Raji (cell line): ENCODE results near the gene RIPK4.

Source experiments
- POLR2A ChIP-seq: IDR thresholded peaks from 2 replicates; pipeline ENCODE4 v1.6.1; 2011; ENCODE audit warnings: low read depth, low read length, control low read depth; ENCODE audit not compliant: insufficient read depth

Gene RIPK4

DNA sequence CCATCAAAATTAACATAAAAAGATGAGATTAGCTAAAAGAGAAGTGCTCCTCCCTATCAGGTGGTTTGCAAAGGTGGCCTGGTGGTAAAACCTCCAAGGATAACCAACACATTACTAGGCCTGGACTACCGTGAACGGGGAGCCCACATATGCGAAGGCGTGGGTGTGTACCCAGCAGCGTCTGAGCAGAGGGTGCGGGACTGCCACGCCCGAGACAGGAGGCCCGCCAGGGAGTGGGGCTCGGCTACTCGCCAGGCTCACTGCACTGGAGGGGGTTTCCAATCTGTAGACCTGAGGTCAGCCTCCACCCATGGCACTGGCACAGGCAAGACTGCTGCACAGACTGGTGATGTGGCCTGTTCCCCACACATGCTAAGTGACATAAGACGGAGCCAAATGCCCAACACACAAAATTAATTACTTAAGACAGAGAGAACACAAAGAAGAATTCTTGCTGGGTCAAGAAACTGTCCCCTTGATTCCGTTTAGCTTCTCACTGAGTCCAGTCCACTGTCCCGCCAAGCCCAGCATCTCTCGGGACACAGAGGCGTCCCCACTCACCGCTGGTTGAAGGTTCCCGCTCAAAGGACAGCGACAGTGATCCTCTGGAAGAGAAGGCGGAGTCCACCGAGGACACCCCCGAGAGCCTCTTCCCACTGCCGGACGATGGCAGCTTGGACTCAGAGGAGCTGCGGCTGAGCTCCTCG, 23.4 kb downstream of the RIPK4 start:
- TF ChIP-seq POLR2A: no peak

DNA sequence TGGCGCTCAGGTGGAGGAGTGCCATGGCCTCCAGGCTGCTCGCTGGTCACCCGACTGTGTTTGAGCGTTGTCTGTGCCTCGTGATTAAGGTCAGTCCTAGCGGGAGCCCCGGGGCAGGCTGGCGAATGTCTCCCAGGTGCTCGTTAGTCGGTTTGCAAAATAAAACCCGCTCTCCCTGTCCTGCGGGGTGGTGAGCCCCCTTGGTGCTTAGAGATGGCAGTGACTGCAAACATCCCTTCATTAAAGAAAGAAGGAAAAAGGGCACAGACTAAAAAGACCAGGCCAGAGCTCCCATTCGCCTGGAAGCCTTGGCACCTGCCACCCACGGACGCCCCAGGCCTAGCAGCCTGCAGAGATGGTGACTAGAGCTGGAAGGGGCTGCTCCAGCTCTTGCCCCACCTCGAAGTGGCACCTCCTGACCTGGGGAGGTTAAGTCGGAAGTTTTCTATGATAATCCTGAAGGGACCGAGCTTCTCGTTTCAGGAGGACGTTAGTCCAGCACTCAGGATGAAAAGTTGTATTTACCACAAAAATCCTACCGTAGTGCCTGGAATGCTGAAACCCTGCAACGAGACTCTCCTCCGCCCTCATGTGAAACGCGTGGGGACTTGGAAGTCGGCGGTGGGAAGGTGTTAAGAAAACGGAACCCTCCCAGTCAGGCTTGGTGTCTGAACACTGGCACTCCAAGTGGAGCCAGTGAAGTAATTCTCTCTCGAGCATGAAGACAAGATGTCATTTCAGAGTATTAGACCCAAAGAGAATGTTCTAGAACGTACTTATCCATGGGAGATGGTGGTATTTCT, 24.6 kb downstream of the RIPK4 start:
- no peak for TF ChIP-seq POLR2A

DNA sequence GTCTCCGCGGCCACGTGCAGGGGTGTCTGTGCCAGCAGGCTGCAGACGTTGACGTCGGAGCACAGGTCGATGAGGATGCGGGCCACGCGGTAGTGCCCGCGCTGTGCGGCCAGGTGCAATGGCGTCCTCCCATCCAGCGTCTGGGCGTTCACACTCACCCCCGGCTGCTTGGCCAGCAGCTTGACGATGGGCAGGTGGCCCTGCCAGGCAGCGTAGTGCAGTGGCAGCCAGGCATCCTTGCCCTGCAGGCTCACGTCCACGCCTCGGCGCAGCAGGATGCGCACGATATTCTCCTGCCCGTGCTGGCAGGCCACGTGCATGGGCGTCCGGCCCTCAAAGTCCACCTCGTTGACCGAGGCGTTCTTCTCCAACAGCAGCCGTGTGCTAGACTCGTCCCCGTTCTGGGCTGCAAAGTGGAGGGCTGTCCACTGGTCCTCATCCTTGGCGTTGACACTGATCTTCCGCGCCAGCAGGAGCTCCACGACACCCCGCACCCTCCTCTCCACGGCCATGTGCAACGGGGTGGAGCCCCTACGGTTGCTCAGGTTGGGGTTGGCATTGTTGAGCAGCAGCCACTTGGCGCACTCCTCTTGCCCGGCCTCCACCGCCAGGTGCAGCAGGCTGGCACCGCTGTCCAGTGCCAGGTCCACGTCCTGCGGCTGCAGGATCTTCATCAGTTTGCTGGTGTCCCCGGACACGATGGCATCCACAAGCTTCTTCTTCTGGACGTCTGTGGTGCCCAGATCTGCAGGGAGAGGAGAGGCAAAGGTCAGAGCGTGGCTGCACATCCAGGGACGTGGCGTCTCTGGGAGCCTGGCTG, 25.4 kb downstream of the RIPK4 start:
- no peak for TF ChIP-seq POLR2A

DNA sequence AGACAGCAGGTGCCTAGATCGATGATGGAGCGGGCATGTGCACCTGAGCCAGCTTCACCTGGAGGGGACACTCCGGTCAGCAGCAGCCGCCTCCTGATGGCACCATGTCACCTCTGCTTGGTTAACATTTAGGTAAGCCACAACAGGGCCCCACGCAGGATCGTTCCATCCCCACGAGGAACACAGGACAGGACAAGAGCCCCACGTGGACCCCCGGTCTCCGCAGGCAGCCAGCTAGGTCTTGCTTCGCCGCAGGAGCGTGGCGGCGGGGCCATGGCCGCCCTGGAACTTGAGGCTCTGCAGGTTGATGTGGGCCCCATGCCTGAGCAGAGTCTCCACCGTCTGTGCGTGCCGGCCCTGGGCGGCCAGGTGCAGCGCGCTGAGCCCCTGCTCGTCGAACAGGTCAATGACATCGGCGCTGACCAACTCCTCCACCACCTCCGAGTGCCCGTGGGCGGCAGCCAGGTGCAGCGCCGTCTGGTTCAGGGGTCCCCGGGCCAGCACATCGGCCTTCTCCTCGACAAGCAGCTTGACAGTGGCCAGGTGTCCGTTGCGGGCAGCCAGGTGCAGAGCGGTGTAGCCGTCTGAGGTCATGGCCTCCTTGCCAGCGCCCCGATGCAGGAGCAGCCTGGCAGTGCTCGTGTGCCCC, 26.1 kb downstream of the RIPK4 start:
- no peak for TF ChIP-seq POLR2A

DNA sequence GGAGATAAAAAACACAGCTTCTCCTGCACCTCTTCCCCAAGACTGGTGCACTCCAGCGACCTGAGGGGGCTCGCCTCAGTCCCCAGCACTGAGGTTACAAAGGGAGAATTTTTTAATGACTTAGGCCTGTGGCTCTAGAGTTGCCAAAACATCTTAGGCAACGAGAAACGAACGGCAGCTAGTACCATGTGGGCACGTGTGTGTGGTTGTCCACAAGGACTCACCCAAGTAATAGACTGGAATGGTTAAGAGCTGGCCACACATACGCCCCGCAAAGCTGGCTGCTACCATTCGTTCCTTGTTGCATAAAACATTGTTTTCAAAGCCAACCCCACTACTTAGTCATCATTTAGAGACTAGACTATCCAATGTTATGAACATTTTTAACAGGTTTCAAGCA, 26.9 kb downstream of the RIPK4 start:
- TF ChIP-seq POLR2A: no peak

DNA sequence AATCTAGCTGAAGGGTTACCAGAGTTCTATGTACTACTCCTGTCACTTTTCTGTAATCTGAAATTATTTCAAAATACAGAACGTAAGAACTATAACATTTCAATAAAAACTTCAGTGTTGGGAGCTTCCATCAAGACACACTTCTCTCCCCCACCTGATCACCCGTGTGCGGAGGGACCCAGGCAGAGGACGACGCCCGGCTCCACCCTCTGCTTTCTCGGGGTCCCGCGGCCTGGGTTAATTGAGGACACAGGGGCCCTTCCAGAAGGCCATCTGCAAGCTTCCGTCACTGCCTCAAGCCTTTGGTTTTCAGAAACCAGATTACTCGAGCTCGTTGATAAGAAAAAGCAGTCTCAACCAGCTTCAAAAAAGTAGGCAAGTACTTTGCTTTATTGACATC, 27.8 kb downstream of the RIPK4 start:
- TF ChIP-seq POLR2A: no peak

DNA sequence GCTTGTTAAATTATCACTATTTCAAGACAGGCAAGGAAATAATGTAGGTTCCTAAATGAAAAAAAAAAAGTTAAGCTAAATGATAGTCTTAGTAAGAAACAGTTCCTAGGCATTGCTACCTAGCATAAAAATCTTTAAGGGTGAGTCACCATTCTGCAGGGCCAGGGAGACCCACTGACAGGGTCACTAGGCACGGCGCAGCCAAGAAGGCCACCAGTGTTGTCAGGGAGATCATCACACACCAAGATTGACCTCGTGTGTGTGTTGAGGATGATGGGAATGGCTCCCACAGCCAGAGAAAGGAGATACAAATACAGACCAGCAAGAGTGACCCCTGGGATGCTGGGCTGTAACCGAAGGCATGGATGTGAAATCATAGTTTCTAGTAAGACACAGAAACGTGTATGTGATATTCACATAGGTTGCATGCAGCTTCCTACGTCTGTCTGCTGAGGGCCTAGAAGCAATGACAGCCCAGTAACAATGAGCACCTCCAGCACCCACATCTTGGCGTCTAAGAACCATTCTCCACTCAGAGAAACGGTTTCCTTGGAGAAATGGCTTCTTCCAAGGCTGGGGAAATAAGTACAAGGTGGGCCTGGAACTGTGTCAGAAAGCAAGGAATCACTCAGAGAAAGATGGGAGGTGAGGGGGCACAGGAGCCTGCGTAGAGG, 29.1 kb downstream of the RIPK4 start:
- no peak for TF ChIP-seq POLR2A

DNA sequence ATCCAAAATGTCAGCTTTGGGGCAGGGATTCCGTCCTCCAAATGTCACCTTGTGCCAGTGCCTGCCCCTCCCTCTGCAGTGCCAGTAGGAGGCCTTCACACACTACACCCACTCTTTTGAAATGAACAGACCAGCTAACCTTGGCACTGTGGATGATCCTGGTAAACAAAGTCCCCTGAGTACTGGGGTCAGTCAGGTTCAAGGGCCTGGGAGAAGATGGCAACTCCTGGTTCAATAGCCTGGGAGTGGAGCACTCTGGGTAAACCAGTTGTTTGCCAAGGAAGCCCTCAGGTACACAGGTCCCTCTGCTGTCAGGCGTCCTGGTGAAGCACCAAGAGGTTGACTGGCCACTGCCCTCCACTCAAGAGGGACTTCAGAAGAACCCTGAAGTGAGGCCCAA, 30.4 kb downstream of the RIPK4 start:
- TF ChIP-seq POLR2A: no peak

DNA sequence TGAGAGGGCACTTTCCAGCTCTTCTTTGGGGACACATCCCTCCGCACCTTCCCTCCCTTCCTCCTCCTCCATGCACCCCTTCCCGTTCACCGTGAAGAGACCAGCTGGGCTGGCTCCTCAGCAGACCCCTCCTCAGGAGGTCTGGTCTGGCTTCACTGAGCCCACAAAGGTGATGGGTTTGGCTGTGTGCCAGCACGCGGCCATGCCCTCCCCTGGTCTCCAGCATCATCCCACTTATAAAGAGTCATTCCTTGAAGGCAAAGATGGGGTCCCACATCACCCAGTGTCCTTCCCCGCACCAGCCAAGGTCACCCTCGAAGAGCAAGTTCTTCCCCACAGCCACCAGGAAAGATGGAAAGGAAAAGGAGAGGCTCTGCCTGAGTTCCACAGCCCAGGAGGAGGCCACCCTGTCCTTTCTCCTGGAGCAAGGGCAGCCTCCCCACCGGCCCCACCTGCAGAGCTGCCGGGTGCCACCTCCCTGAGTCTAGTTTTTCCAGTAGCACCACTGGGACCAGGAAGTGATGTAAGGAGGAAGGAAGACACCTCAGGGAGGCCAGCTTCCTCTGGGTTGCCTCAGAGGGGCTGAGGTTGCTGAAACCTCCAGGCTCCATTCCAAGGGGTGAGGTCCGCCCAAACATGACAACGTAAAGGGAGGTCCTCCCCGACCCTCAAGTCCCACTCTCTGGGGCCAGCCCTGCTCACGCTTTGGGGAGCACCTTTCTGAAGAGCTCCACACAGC, 32.7 kb downstream of the RIPK4 start:
- TF ChIP-seq POLR2A: no peak

DNA sequence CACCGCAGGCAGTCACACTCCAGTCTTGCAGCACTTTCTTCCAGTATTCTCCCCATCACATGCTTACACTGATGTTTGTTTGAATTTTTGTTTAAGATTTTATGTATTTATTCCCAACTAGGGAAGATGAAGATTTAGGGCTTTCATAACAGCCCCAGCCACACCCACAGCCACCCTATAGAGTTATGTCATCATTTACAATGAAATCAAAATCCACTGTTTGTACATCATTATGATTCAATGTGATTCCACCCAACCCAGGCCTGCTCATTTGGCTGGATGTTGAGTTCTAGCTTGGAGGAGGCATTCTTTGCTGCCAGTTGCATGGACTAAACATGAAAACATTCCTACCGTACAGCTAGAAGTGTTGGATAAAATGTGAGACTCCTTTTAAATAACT, 35.8 kb downstream of the RIPK4 start:
- TF ChIP-seq POLR2A: no peak

DNA sequence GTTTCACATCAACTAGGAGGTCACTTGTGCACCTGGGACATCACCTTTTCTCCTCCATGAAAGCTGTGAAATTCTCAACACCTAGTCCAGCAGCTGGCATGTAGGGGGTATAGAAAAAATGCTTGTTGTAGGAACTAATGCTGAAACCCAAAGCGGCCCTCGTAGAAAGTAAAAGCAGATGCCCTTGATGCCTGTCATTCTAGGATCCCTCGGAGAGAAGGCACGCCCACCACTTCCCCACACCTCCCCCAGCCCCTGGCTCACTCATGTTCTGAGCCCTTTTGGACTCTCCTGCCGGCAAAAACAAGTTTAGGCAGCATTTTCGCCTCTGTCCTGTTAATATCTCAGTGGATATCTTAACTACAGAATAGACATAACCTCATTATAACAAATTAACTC, 36.5 kb downstream of the RIPK4 start:
- TF ChIP-seq POLR2A: no peak

DNA sequence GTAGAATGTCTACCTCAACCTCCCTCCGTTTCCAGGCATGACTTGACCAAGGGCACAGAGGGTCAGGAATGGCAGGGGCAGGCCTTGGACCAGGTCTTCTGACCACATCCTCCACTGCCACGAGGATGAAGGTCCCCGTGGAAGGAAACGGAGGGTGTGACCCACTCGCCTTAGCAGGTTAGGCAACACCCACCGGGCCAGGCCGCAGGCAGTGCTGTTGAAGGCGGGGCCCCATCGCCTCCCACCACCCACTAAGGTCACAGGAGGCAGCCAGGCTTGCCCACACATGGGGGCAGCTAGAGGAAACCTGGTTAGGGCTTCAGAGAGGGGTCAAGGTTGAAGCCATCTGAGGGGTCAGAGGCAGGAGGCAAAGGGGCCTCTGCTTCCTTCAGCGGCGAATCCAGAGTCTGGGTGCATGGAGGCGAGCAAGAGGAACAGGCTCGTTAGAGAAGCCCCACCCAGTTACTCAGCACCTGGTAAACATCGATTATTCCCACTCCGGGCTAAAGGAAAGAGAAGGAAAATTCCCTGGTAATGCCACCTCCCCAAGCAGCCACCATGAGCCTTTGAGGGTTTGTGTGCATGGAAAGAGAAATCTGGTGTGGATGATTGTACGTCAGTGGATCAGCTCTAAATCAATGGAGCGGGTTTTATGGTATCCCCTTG, 37.0 kb downstream of the RIPK4 start:
- TF ChIP-seq POLR2A: no peak

DNA sequence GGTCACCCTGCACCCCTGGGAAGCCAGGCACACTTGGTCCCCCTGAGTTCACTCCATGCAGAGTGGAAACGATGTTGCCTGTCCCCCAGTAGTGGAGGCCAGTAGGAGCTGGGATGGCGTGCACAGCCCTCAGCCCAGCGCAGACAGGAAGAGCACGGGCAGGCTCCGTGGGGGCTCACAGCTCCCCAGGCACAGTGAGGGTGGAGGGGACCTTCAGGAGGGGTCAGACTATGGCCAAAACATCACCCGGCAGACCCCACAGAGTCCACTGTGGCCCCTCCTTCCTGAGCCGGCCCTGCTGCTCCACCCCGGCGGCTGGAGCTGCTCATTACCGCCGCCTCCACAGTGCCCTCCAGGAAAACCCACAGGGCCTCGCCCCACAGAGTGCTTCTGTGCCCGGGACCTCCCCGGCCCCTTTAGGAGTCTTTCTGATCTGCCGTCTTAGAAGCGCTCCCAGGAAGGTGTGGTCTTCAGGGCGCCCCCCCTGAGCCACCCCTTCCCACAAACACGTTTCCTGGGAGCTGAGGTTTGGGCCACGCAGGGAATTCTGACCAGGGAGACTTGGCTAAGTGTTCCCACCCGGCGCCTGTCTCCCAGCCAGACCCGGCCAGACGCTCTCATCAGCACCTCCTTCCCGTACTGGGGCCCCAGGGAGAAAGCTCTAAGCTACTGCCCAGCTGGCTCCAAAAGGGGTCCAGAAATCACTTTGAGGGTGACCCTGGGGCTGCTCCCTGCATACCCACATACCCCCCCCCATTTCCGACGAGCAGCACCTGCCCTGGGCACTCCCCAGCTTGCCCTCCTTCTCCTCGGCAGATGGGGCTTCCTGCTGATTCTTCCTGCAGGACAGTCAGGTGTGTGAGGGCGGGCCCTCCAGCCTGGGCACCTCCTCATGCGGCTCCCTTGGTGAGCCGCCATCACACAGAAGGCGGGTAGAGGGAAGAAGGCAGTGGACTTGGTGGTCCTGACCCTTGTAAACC, 38.8 kb downstream of the RIPK4 start:
- TF ChIP-seq POLR2A: no peak
